ENCODE data around the gene FZD10.

Gene FZD10

DNA sequence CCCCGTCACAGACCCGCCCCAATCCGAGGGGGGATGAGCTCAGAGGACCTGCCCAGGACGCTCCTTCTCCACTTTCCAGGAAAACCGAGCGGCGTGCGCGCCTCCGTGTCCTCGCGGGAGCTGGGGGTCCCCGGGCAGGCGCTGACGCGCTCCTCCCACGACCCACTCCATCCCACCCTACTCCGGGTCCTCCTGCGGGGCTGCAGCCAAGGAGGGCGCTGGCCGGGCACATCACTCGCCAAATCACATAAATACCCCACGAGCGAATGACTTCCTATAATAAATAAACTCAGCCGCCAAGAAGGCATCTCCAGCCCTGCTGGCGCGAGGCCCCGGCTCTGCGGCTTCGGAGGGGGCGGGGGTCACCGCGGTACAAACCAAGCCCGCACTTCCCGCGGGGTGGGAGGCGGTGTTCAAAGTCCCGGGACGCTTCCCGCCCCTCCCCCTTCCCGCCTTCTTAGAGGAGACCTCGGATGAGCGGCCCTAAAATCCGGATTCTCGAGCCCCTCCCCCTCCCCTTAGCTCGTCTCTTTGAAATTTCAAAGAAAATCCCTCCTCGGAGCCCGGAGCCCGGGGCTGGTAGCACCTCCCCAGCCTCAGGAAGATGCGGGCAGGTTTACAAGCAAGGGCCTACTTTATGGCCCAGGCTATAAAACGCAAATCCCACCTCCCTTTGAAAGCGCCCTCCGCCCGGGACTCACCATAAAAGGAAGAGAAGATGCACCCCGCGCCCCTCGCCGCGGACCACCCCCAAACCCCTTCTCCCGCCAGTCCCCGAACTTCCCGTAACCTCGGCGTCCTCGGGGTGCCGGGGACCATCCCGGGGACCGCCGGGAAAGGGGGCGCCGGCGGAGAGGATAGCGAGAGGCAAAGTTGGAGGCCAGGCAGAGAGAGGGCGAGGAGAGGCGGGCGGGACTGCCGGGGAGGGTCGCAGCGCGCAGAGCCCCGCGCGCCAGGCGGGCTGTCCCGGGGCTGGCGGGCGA is 712 bp upstream of the FZD10 start:
- Histone ChIP-seq H3K27ac (replicated peaks) (no peak overlapping the region), H3K4me3 (replicated peaks; ENCODE audit: insufficient read depth, low read length) (no peak overlapping the region), H3K27me3 (ENCODE audit: insufficient read depth, poor library complexity, severe bottlenecking) (peaks cover 32% of the 10 kb centered on the region)
- TF ChIP-seq GABPA (IDR thresholded peaks at IDR 0.05; ENCODE audit: low read depth) (no peak), SPI1 (IDR thresholded peaks at IDR 0.05; ENCODE audit: borderline replicate concordance, low read depth) (no peak), POLR2AphosphoS5 (IDR thresholded peaks at IDR 0.05; ENCODE audit: low read depth) (no peak)
- TF ChIP-seq, protein P1, sequence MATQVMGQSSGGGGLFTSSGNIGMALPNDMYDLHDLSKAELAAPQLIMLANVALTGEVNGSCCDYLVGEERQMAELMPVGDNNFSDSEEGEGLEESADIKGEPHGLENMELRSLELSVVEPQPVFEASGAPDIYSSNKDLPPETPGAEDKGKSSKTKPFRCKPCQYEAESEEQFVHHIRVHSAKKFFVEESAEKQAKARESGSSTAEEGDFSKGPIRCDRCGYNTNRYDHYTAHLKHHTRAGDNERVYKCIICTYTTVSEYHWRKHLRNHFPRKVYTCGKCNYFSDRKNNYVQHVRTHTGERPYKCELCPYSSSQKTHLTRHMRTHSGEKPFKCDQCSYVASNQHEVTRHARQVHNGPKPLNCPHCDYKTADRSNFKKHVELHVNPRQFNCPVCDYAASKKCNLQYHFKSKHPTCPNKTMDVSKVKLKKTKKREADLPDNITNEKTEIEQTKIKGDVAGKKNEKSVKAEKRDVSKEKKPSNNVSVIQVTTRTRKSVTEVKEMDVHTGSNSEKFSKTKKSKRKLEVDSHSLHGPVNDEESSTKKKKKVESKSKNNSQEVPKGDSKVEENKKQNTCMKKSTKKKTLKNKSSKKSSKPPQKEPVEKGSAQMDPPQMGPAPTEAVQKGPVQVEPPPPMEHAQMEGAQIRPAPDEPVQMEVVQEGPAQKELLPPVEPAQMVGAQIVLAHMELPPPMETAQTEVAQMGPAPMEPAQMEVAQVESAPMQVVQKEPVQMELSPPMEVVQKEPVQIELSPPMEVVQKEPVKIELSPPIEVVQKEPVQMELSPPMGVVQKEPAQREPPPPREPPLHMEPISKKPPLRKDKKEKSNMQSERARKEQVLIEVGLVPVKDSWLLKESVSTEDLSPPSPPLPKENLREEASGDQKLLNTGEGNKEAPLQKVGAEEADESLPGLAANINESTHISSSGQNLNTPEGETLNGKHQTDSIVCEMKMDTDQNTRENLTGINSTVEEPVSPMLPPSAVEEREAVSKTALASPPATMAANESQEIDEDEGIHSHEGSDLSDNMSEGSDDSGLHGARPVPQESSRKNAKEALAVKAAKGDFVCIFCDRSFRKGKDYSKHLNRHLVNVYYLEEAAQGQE (IDR thresholded peaks at IDR 0.05; ENCODE audit: insufficient replicate concordance, low read depth): no peak
- TF ChIP-seq, protein P2, sequence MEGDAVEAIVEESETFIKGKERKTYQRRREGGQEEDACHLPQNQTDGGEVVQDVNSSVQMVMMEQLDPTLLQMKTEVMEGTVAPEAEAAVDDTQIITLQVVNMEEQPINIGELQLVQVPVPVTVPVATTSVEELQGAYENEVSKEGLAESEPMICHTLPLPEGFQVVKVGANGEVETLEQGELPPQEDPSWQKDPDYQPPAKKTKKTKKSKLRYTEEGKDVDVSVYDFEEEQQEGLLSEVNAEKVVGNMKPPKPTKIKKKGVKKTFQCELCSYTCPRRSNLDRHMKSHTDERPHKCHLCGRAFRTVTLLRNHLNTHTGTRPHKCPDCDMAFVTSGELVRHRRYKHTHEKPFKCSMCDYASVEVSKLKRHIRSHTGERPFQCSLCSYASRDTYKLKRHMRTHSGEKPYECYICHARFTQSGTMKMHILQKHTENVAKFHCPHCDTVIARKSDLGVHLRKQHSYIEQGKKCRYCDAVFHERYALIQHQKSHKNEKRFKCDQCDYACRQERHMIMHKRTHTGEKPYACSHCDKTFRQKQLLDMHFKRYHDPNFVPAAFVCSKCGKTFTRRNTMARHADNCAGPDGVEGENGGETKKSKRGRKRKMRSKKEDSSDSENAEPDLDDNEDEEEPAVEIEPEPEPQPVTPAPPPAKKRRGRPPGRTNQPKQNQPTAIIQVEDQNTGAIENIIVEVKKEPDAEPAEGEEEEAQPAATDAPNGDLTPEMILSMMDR (IDR thresholded peaks at IDR 0.05; ENCODE audit: insufficient read depth, low read length): no peak
- no peak for DNase-seq (ENCODE audit: low read depth in 1 of 2, low spot score in 1 of 2)

DNA sequence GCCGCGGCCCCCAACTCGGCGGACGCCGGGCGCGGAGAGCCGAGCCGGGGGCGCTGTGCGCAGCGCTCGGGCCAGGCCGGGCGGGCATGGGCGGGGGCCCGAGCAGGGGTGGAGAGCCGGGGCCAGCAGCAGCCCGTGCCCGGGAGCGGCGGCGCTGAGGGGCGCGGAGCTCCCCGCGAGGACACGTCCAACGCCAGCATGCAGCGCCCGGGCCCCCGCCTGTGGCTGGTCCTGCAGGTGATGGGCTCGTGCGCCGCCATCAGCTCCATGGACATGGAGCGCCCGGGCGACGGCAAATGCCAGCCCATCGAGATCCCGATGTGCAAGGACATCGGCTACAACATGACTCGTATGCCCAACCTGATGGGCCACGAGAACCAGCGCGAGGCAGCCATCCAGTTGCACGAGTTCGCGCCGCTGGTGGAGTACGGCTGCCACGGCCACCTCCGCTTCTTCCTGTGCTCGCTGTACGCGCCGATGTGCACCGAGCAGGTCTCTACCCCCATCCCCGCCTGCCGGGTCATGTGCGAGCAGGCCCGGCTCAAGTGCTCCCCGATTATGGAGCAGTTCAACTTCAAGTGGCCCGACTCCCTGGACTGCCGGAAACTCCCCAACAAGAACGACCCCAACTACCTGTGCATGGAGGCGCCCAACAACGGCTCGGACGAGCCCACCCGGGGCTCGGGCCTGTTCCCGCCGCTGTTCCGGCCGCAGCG is 639 bp downstream of the FZD10 start:
- TF ChIP-seq SPI1 (IDR thresholded peaks at IDR 0.05; ENCODE audit: borderline replicate concordance, low read depth): no peak
- TF ChIP-seq GABPA (IDR thresholded peaks at IDR 0.05; ENCODE audit: low read depth): no peak
- TF ChIP-seq, protein P2 (IDR thresholded peaks at IDR 0.05; ENCODE audit: insufficient read depth, low read length): no peak
- no peak for TF ChIP-seq POLR2AphosphoS5 (IDR thresholded peaks at IDR 0.05; ENCODE audit: low read depth)
- Histone ChIP-seq H3K27me3 (ENCODE audit: insufficient read depth, poor library complexity, severe bottlenecking) (peaks cover 35% of the 10 kb centered on the region), H3K27ac (replicated peaks) (no peak overlapping the region), H3K4me3 (replicated peaks; ENCODE audit: insufficient read depth, low read length) (no peak overlapping the region)
- DNase-seq (ENCODE audit: low read depth in 1 of 2, low spot score in 1 of 2): no peak

DNA sequence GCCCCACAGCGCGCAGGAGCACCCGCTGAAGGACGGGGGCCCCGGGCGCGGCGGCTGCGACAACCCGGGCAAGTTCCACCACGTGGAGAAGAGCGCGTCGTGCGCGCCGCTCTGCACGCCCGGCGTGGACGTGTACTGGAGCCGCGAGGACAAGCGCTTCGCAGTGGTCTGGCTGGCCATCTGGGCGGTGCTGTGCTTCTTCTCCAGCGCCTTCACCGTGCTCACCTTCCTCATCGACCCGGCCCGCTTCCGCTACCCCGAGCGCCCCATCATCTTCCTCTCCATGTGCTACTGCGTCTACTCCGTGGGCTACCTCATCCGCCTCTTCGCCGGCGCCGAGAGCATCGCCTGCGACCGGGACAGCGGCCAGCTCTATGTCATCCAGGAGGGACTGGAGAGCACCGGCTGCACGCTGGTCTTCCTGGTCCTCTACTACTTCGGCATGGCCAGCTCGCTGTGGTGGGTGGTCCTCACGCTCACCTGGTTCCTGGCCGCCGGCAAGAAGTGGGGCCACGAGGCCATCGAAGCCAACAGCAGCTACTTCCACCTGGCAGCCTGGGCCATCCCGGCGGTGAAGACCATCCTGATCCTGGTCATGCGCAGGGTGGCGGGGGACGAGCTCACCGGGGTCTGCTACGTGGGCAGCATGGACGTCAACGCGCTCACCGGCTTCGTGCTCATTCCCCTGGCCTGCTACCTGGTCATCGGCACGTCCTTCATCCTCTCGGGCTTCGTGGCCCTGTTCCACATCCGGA is 1.4 kb downstream of the FZD10 start:
- TF ChIP-seq POLR2AphosphoS5 (IDR thresholded peaks at IDR 0.05; ENCODE audit: low read depth) (no peak), GABPA (IDR thresholded peaks at IDR 0.05; ENCODE audit: low read depth) (no peak), SPI1 (IDR thresholded peaks at IDR 0.05; ENCODE audit: borderline replicate concordance, low read depth) (no peak)
- TF ChIP-seq, protein P2 (IDR thresholded peaks at IDR 0.05; ENCODE audit: insufficient read depth, low read length): no peak
- TF ChIP-seq, protein P1 (IDR thresholded peaks at IDR 0.05; ENCODE audit: insufficient replicate concordance, low read depth): no peak
- Histone ChIP-seq H3K4me3 (replicated peaks; ENCODE audit: insufficient read depth, low read length) (no peak overlapping the region), H3K27me3 (ENCODE audit: insufficient read depth, poor library complexity, severe bottlenecking) (peaks cover 36% of the 10 kb centered on the region), H3K27ac (replicated peaks) (no peak overlapping the region)
- DNase-seq (ENCODE audit: low read depth in 1 of 2, low spot score in 1 of 2): no peak

All from HL-60 (cell line).